Right lobe of liver (tissue), 4 donors: Measurements from ENCODE around the gene LILRB4.

Experiments
- CTCF ChIP-seq, 4 donors: fragments of 200-600 bp in 3 of 4; fragments of 450-650 bp in 1 of 4; IDR thresholded peaks; one replicate each; pipeline versions ENCODE4 v1.5.1 to v1.8.0; 2016 to 2022; ENCODE audit warnings: antibody characterized with exemption in 4 of 4, mild to moderate bottlenecking in 2 of 4
- POLR2A ChIP-seq: fragments of 450-650 bp; IDR thresholded peaks from one replicate; pipeline ENCODE4 v1.6.1; 2017; ENCODE audit warnings: antibody characterized with exemption, mild to moderate bottlenecking
- donor health status: DM: no; HTN: no; CAD: no.
- donor health status: DM: no; HTN: no; CAD: no.
- donor health status: DM: no; HTN: yes; CAD: no.

- TF ChIP-seq CTCF (IDR thresholded peaks at IDR 0.05) (no peak), POLR2A (no peak)
Measured at GRCh38 chr19:54694648-54695047, 31.9 kb downstream of the LILRB4 start.
